Measurements from ENCODE around the gene C1orf105. TPM values are rescaled to one million over a fixed set of nuclear protein-coding genes. Genes with fewer than 3 reads are reported as not detected.

C1orf105 gene
- total RNA-seq, 2 donors from 2014 or later, result not detected

DNA sequence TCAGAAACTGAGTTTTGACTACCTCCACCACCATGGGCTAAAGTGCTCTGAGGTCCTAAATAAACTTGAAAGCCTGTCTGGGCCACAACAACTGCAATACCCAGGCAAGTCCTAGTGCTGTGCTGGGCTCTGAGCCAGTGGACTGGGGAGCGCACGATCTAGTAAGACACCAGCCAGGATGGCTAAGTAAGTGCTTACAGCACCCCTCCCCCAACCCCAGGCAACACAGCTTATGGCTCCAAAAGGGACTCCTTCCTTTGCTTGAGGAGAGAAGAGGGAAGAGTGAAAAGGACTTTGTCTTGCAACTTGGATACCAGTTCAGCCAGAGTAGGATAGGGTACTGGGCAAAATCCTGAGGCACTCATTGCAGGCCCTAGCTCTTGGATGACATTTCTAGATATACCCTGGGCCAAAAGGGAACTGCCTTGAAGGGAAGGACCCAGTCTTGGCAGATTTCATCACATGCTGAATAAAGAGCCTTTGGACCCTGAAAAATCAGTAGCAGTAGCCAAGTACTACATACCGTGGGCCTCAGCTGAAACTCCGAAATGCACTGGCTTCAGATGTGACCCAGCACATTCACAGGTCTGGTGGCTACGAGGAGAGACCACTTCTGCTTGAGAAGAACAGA, 1.6 kb downstream of the C1orf105 start:
- DNase-seq (ENCODE audit: low spot score), result no peak
- Histone ChIP-seq H3K4me3 (no peak overlapping the region), H3K36me3 (no peaks in the 10 kb centered on the region), H3K9me3 (no peaks in the 10 kb centered on the region), H3K27me3 (replicated peaks; ENCODE audit: insufficient read depth) (no peaks in the 10 kb centered on the region), H3K4me1 (ENCODE audit: control insufficient read depth in 1 of 2, low read depth in 2 of 2) (peaks cover 11 to 14% of the 10 kb centered on the region in 2 donors), H3K27ac (peak overlapping the region; percentile 27 to 46)
- TF ChIP-seq, protein P1, sequence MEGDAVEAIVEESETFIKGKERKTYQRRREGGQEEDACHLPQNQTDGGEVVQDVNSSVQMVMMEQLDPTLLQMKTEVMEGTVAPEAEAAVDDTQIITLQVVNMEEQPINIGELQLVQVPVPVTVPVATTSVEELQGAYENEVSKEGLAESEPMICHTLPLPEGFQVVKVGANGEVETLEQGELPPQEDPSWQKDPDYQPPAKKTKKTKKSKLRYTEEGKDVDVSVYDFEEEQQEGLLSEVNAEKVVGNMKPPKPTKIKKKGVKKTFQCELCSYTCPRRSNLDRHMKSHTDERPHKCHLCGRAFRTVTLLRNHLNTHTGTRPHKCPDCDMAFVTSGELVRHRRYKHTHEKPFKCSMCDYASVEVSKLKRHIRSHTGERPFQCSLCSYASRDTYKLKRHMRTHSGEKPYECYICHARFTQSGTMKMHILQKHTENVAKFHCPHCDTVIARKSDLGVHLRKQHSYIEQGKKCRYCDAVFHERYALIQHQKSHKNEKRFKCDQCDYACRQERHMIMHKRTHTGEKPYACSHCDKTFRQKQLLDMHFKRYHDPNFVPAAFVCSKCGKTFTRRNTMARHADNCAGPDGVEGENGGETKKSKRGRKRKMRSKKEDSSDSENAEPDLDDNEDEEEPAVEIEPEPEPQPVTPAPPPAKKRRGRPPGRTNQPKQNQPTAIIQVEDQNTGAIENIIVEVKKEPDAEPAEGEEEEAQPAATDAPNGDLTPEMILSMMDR (IDR thresholded peaks at IDR 0.05), result no peak
- no peak for ATAC-seq (ENCODE audit: insufficient number of reproducible peaks, low FRiP score, low read depth)

DNA sequence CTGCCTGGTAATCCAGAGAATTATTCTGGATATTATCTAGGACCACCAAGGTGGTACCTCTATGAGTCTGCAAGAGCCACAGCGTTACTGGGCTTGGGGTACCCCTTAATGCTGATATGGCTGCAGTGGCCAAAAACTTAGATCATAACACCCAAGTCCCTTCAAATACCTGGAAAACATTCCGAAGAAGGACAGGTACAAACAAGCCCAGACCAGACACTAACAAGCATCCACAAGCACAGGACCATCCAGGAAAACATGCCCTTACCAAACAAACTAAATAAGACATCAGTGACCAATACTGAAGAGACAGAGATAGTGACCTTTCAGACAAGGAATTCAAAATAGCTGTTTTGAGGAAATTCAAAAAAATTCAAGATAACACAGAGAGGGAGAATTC, 2.9 kb downstream of the C1orf105 start:
- TF ChIP-seq, protein P1 (IDR thresholded peaks at IDR 0.05), result no peak
- no peak for ATAC-seq (ENCODE audit: insufficient number of reproducible peaks, low FRiP score, low read depth)
- H3K4me1 ChIP-seq (ENCODE audit: control insufficient read depth in 1 of 2, low read depth in 2 of 2), result peaks cover 11 to 14% of the 10 kb centered on the region in 2 donors
- no peak overlapping the region for H3K27ac ChIP-seq
- H3K36me3 ChIP-seq, result no peaks in the 10 kb centered on the region
- no peaks in the 10 kb centered on the region for H3K9me3 ChIP-seq
- H3K4me3 ChIP-seq, result no peak overlapping the region
- no peak for DNase-seq (ENCODE audit: low spot score)
- no peaks in the 10 kb centered on the region for H3K27me3 ChIP-seq (replicated peaks; ENCODE audit: insufficient read depth)

DNA sequence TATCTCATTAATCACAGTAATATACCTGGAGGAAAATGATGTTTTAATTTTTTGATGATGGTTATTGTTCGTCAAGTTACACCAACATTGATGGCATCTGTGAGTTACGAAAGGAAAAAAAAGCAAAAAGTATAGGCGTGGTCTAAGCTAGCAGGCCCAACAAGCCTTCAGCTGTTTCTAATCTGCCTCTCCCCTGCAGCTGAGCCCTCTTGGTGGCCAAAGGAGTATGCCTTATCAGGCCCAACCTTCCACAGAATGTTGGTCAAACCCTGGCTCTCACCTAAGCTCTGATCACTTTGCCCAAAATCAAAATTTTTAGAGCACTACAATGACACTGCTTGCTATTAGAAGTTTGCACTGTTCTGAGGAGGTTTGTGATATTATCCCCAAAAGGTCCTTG, 4.9 kb downstream of the C1orf105 start:
- no peak for ATAC-seq (ENCODE audit: insufficient number of reproducible peaks, low FRiP score, low read depth)
- no peaks in the 10 kb centered on the region for H3K27me3 ChIP-seq (replicated peaks; ENCODE audit: insufficient read depth)
- H3K4me1 ChIP-seq (ENCODE audit: control insufficient read depth in 1 of 2, low read depth in 2 of 2), result peaks cover 11 to 14% of the 10 kb centered on the region in 2 donors
- DNase-seq (ENCODE audit: low spot score), result no peak
- TF ChIP-seq, protein P1 (IDR thresholded peaks at IDR 0.05), result no peak
- H3K36me3 ChIP-seq, result no peaks in the 10 kb centered on the region
- H3K4me3 ChIP-seq, result no peak overlapping the region
- H3K9me3 ChIP-seq, result no peaks in the 10 kb centered on the region
- no peak overlapping the region for H3K27ac ChIP-seq

DNA sequence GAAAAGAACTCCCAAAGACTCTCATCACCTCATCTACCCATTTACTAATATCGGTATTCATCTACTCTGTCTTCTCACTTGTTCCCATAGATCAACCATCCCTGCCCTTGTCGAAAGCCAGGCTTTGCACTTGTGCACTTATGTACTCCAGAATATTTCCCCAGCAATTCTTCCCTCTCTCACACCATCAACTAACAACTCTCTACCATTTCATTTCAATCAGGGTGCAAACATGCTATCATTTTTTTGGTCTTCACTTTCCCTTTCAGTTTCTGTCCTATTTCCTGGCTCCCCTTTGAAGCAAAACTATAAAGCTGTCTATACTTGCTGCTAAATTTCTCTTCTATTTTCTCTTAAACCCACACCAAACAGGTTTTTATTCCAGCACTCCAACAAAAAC, 6.7 kb downstream of the C1orf105 start:
- Histone ChIP-seq H3K27ac (no peak overlapping the region), H3K36me3 (no peaks in the 10 kb centered on the region), H3K27me3 (replicated peaks; ENCODE audit: insufficient read depth) (no peaks in the 10 kb centered on the region), H3K4me1 (ENCODE audit: control insufficient read depth in 1 of 2, low read depth in 2 of 2) (peaks cover 8% of the 10 kb centered on the region in 2 donors), H3K9me3 (no peaks in the 10 kb centered on the region), H3K4me3 (no peak overlapping the region)
- ATAC-seq (ENCODE audit: insufficient number of reproducible peaks, low FRiP score, low read depth) (no peak), DNase-seq (ENCODE audit: low spot score) (no peak)
- TF ChIP-seq, protein P1 (IDR thresholded peaks at IDR 0.05), result no peak

DNA sequence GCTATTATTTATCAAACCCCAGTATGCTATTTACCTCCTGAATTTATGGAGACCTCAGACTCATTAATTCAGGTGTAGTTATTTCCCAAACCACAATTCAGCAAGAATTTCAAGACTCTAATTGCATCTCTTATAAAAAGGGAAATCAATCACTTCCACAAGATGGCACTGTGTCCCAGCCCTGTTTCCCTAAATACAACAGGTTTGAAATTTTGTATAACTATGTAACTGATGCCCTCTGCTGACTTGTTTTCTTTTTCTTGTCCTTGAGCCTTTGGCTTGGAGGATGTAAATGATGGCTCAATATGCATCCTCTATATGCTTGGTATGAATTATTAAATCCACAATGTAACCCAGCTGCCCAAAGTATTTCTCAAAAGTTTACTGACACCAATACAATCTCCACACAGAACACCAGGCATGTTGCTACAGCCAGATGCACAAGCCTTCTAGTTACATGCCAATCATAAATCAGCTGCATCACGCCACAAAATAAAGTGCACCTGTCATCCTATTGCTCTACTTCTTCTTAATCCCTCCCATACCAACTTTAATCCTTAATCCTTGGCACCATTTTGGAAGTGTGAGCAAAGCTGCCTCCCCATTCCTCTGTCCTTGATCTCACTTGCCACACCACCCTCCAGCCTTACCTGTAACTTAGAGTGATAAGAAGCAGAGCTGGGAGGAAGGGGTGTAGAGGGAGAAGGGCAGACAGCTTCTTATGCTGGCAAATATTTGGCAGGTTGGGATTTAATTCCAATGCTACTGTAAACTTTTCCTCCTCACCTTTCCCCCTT, 9.0 kb downstream of the C1orf105 start:
- no peaks in the 10 kb centered on the region for H3K36me3 ChIP-seq
- DNase-seq (ENCODE audit: low spot score) (no peak), ATAC-seq (ENCODE audit: insufficient number of reproducible peaks, low FRiP score, low read depth) (no peak)
- H3K4me1 ChIP-seq (ENCODE audit: control insufficient read depth in 1 of 2, low read depth in 2 of 2), result no peaks in the 10 kb centered on the region
- no peaks in the 10 kb centered on the region for H3K9me3 ChIP-seq
- no peak overlapping the region for H3K4me3 ChIP-seq
- H3K27me3 ChIP-seq (replicated peaks; ENCODE audit: insufficient read depth), result no peaks in the 10 kb centered on the region
- TF ChIP-seq, protein P1 (IDR thresholded peaks at IDR 0.05), result peak; percentile 54
- no peak overlapping the region for H3K27ac ChIP-seq

Measured in thoracic aorta (tissue), 2 donors.